ENCODE data around the gene CNNM4.

DNA sequence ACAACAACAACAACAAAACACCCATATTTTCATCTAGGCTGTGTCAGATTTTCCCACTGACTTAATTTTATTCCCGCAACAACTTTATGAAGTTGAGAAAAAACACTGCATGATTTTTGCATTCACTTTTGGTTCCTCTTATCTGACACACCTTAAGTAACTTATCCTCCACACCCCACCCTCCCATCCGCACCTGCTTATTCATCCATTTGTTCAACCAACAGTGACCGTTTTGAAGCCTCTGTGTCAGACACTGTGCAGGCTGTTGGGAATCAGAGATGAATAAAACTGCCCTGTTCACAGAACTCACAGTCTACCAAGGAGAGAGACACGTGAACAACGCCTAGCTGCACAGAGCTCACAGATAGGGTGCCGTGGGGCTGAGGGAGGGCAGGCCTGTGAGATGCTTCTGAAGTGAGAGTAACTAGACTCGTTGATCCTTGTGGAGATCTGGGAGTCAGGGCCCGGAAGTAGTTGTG is 7.4 kb downstream of the CNNM4 start:
- TF ChIP-seq CTCF (IDR thresholded peaks at IDR 0.05), result no peak
- no peak for TF ChIP-seq EZH2 (IDR thresholded peaks at IDR 0.05)
